Measurements from ENCODE around the gene CILP2. TPM values are rescaled to one million over a fixed set of nuclear protein-coding genes. Genes with fewer than 3 reads are reported as not detected.

Gene CILP2
- total RNA-seq, 1 donor from 2014 or later: 2.2 TPM

DNA sequence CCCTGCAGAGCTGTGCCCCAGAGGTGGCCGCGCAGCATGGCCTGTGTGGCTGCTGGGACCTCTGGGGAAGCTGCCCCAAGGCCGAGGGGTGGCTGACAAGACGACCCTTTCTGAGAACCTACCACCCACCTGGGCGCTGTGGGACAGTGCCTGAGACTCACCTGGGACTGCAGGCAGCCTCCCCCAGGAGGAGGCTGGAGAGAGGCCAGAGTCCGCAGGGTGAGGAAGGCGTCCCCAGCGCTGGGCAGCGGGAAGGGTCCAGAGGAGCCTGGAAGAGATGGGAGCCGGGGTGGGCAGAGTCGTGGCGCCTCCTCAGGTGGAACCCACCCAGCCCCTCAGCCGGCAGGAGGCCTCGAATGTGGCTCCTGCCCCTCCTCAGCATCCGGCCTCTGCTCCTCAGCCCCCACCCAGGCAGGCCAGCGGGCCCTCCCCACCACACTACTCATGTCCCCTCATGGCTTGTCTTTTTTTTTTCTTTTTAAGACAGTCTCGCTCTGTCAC is 25.3 kb downstream of the CILP2 start:
- DNase-seq (ENCODE audit: low spot score): no peak

DNA sequence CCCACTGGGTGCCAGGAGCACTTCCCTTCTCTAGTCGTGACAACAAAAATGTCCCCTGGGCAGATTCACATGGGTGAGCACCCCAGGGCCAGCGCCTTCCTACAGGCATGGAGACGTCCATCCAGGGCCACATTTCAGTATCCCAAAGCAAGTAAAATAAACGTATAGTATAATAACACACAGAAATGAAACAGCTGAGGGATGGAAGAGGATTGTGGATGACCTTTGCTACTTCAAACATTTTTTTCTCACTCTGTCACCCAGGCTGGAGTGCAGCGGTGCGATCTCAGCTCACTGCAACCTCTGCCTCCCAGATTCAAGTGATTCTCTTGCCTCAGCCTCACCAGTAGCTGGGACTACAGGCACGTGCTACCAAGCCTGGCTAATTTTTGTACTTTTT is 28.2 kb downstream of the CILP2 start:
- no peak for DNase-seq (ENCODE audit: low spot score)

DNA sequence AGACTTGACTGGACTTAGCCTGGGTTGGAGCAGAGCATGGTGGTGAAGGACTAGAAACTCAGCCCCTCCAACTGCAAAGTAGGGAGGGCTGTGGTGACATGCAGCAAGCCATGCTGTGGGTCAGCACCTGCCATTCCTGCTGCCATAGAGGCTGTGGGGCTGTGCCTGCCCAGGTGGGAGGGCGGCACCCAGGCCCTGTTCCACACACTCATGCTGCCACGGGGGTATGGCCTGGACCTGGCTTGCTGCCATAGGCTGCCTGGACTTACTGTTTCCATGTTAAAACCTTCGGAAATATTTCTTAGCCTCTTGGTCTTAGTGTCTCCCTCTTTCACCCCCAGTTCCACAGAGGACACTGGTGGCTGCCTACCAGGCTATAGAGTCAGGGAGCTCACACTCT is 29.3 kb downstream of the CILP2 start:
- DNase-seq (ENCODE audit: low spot score): no peak

DNA sequence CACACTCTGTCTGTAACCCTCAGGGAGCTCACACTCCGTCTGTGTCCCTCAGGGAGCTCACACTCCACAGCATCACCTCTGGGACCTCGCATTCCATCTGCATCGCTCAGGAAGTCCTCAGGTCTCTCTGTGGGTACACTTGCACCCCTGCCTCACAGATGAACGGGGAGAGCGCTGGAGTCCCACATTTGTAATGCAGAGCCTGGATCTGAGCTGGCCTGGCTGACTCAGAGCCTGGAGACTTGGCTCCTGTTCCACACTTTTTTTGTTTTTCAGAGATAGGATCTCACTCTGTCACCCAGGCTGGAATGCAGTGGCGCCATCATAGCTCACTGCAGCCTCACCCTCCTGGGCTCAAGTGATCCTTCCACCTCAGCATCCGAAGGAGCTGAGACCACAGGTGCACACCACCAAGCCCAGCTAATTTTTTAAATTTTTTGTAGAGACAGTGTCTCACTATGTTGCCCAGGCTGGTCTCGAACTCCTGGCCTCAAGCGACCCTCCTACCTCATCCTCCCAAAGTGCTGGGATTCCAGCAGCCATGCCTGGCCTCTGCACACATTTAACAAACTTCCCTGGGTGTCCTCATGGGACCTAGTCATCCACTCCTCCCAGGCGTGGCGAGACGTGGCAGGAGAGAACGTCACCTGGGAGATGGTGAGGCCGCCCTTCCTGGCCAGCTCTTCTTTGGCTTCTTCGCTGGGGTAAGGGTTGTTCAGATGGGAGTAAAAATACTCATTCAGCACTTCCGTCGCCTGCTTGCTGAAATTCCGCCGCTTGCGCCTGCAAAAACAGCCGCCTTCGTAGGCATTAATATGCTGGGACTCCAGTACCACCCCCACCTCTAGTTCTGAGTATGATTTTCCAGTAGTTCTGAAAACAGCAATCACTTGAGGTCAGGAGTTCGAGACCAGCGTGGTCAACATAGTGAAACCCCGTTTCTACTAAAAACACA is 31.0 kb downstream of the CILP2 start:
- DNase-seq (ENCODE audit: low spot score): no peak

DNA sequence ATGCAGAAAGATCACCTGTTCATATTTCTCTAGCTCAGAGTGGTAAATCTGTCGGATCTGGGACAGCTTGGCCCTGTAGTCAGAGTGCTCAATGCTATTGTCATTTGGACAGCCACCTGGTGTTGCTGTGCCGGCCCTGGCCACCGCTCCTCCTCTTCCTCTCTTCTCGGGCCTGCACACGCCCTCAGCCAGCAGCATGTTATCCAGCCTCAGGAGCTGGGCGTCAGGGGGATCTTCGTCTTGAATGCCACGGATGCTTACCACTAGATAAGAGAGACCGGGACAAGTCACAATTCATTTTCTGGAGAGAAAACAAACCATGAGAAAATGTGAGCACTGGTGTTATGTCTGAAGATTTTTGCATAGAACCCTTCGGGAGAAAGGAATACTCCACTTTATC is 32.5 kb downstream of the CILP2 start:
- DNase-seq (ENCODE audit: low spot score): no peak

DNA sequence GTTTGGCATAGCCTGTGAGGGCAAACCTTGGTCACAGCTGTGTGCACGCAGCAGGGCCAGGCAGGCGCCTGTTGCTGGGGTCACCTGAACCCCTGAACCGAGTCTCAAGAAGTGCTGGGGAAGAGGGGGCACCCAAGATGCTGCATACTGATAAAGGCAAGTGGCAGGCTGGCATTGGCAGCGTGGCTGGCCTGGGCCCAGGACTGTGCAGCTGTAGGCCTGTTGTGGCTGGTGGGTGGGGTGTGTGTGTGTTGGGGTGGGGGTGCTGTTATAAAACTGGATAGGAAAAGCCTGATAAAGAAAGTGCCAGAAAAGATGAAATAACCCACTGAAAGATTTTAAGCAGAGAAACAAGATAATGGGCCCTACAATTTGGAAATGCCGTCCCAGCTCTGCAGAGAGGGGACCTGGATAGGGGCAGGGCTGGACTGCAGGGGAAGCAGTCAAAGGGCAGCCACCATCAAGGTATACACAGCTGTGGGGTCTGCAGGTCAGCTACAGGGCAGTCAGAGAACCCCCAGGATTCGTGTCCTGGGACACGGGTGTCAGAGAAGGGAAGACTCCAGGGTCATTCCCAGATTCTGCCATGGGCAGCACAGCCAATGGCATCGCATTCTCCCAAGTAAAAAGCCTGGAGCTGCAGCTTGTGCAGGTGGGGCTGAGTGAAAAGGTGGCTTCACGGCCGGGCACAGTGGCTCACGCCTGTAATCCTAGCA is 33.2 kb downstream of the CILP2 start:
- no peak for DNase-seq (ENCODE audit: low spot score)

DNA sequence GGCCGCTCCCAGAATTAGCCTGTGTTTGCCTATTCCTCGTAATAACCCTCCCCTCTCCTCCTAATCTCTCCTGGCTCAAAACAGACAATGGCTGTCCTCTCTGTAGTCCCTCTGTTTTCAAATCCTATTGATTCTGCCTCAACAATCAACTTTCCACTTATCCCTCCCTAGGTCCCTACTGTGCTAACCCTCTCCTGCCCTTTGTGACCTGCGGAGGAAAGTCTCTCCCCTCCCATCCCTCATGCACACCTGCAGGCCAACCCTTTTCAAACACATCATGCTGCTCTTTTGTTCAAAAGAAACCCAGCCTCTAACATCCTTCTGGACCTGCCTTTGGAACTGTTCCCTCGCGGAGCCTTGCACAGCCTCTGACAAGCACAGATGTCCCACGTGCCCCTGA is 37.3 kb downstream of the CILP2 start:
- no peak for DNase-seq (ENCODE audit: low spot score)

DNA sequence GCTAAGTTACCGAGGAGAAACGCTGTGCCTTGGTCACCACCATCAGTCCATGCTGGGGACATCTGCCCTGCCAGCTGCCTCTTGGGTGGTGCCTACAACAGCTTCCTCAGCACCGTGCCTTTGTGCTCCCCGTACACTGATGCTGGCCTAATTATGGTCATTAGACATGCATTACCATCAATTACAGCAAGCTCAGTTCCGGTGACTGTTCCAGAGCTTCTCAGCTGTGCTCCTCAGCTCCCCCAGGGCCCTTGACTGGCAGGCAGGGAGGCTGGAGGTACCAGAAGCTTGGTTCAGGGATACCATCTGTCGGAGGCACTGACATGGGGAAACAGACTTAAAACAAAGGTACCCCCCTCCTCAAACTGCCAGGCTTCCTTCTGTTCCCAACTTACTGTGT is 40.2 kb downstream of the CILP2 start:
- DNase-seq (ENCODE audit: low spot score): no peak

DNA sequence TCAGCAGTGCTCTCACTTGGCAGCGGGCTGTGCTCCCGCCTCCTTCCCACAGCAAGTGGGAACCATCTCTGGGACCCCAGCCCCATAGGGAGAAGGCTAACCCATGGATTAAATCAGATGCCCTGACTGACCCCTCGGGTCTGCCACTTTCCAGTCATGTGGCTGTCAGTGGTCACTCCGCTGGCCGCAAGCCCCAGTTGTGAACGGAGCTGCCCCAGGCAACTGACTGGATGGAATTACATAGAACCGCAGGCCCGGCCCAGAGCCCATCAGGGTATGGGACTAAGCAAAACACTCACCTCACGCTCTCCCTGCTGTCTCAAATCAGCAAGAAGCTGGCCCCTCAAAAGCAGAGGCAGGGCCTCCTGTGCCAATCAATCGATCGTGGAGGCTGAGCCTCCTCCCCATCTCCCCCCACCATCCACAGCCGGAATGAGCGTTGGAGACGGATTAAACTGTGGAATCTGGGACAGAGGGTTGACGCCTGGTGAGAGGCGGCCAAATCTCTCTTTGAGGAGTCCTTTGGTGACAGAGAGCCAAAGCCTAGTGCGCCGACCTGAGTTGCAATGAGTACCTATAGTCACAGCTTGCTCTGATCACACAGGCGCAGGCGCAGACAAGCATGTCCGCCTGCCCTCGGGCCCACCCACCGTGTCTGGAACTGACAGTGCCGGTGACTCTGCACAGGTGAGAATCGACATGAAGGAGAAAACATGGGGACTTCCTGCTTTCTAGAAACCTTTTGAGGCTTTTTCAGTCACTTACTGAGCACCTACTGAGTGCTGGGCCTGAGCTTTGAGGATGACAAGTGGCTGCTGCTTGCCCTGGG is 41.7 kb downstream of the CILP2 start:
- no peak for DNase-seq (ENCODE audit: low spot score)

DNA sequence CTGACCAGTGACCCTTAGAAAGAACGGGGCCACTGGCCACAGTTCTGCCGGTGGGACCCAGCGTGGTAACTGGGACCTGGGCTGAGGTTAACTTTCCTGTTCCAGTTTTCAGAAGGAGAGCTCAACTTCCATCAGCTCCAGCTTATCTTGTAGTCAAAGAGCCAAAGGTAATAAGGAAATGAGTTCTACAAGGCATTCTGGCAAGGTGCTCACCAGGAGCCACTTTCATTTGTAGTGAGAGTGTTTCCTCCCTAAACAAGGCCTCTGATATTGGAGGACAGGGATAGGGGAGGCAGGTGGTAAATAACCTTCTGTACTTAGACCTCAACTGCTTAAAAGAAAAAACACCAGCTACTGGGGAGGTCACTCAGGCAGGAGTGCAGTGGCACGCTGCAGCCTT is 42.4 kb downstream of the CILP2 start:
- DNase-seq (ENCODE audit: low spot score): no peak

DNA sequence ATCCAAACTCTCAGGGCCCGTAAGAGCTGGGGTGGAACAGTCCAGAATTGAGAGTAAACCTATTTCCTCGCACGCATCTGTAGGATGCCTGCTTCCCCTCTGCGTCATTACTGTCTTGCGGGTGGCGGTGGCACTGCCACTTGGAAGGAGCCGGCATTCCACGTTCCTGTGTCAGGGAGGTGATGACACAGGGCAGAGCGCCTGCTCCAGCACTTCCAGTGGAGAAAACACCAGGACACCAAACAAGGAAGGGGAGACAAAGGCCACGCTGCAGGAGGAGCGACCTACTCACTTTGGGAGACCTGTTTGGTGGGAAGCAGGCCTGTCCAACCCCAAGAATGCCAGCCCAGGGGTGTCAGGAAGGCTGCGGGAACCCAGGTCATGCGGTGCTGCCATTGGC is 43.3 kb downstream of the CILP2 start:
- no peak for DNase-seq (ENCODE audit: low spot score)

DNA sequence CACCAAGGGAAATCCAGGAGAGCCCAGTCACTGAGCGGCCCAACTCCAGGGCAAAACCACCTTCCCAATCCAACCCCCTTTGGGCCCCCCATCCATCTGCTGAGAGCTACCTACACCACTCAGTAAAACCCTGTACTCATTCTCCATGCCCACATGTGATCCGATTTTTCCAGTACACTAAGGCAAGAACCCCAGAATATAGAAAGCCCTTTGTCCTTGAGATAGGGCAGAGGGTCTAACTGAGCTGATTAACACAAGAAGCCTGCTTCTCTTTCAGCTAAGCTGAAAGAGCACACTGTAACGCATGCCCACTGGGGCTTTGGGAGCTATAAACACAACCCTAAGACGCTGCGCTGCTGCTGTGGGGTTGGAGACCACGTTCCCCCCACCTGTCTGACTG is 44.4 kb downstream of the CILP2 start:
- DNase-seq (ENCODE audit: low spot score): no peak

DNA sequence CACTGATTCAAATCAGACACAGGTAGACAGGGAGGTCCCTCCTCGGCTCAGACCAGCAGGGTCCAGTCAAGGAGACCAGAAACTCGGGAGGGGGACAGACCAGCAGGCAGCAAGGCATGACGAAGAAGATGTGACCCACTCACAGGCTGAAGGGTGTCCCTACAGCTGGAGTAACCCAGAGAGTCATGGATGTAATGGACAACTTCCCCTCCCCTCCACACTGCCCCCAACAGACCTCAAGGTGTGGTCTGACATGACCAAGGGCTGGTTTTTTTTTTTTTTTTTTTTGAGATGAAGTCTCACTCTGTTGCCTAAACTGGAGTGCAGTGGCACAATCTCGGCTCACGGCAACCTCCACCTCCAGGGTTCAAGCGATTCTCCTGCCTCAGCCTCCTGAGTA is 46.3 kb downstream of the CILP2 start:
- no peak for DNase-seq (ENCODE audit: low spot score)

DNA sequence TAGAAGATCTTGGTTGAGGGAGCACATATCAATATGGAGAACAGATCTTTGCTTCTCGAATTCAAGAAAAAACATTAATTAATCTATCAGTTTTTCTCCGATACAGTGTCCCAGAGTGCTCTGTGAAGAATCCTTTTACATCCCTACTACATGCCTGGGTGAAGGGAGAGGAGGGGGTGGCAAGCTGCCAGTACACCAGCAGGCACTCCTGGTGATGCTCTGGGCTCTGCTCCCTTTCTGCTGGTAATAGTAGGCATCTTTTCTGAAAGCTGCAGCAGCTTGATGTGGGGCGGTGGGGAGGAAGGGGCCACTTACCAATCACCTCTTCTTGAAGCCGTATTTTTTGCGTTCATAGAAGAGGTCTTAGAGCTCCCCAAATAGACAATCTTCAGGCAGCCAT is 49.7 kb downstream of the CILP2 start:
- no peak for DNase-seq (ENCODE audit: low spot score)

DNA sequence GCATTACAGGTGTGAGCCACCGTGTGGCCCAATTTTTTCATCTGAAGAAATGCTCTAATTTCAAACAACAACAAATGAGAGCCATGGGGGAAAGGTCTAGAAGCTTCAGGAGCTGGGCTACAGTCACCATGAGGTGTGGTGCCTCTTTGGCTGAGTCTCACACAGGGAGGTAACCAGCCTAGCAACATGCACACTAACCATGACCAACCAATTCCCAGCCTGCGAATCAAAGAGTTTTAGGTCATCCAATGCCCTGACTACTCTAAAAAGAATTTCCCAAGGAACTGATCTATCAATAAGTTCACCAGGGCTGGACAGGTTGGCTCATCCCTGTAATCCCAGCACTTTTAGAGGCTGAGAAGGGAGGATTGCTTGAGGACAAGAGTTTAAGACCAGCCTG is 50.5 kb downstream of the CILP2 start:
- no peak for DNase-seq (ENCODE audit: low spot score)

DNA sequence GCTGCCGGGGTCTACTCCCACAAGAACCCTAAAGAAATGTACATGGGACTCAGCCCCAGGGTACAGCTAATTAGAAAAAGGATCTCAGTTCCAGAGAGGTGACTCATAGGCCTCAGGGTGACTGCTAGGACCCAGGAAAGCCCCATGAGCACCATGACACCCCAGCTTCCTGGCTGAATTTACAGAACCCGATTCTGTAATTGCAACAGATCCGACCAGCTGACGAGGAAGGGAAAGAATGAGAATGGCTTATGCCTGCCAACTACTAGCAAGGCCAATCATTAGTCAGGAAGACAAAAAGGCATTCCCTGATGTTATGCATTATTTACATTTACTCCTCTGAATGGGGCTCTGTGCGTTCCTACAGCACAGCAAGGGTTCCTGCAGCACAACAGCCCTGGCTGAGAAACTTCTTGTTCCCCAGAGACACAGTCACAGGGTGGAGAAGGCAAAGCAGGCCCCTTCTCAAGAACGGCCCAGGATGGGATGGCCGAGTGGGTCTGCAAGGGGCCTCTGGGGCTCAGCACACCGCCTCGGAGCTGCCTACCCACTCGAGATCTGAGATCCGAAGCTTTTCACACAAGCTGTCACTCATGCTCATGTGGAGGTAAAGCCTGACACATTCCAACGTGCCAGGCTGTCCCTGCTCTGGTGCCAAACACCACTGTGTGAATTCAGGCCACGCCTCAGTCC is 53.2 kb downstream of the CILP2 start:
- DNase-seq (ENCODE audit: low spot score): no peak

DNA sequence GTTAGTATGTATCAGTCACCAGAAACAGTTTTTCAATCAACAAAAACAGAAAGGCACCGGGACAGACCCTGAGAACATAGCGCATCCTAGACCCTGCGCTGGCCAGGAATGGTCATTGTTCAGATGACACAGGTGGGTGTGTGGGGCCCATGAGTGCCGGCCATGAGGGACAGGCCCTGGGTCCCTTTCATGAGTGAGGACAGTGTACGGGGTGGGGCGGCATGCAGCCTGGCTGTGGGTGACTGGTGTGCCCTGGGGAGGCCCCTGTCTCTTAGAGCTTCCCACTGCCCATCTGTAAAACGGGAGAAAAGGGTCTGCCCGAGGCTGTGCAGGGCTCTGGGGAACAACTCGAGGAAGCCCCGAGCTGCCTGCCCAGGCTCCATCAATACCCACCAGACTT is 54.6 kb downstream of the CILP2 start:
- DNase-seq (ENCODE audit: low spot score): no peak

DNA sequence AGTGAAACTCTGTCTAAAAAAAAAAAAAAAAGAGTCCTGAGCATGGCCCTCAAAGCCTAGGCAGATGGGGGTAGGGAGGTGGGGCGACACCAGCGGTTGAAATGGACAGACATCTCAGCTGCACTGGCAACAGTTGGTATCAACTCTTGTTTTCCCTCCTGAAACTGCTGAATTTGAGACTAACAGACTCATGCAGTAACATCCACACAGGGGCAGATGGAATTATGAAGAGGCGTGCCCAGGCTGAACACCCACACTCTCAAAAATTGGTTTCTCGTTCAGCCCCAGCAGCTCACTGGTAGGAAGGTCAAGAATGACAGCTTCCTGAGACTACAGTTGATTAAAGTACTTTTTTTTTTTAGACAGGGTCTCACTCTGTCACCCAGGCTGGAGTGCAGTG is 56.3 kb downstream of the CILP2 start:
- DNase-seq (ENCODE audit: low spot score): no peak

DNA sequence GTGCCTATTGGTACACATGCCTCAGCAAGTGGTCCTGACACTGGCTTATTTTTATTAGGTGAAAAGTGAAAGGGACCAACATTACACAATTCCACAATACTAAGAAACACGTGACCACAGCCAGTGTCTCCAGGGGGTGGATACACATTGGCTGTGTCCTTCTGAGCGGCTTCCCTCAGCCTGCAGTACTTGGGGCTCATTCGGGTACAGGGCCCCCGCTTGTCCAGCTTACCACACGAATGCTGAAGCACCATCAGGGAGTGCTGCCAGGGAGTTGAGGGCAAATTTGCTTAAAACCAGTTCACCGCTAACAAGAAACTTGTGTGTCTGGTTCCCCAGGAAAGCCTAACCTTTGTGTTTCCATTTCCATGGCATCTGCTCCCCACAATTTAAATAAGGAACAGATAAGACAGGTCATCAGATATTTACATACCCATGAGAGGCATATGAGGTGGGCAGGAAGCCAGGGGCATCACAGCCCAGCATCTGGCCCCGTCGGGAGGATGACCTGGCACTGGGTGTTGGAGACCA is 57.2 kb downstream of the CILP2 start:
- no peak for DNase-seq (ENCODE audit: low spot score)
